Iris pigment epithelial cell (primary cell): ENCODE data around the gene SUPT16H.
"Not testable (repeated sequence)": the region's sequence is repeated elsewhere in the genome, so short reads cannot be mapped to it uniquely, and the experiment has no call there.

Experiments
- DNase-seq: peaks from one replicate; pipeline ENCODE4 v3.0.0-alpha.2; 2011; ENCODE audit warnings: low read depth

SUPT16H gene

GRCh38 chr14:21383848-21384493 is at the start of gene SUPT16H:
TSS of gene SUPT16H (minus strand) at chr14:21384019. CDS start at chr14:21383927, 92 bp downstream.
- peak; percentile 97 for DNase-seq

- DNase-seq, result no peak
These were observed 47.3 kb upstream of the SUPT16H start for GRCh38 chr14:21431126-21431525.

- DNase-seq, result no peak
These were observed 45.1 kb upstream of the SUPT16H start for GRCh38 chr14:21428930-21429329.

GRCh38 chr14:21426692-21427091 is 42.9 kb upstream of the SUPT16H start:
- DNase-seq, result no peak

GRCh38 chr14:21419528-21419927 is 35.7 kb upstream of the SUPT16H start:
- DNase-seq, result no peak

GRCh38 chr14:21415329-21415728 is 31.5 kb upstream of the SUPT16H start:
- no peak for DNase-seq

GRCh38 chr14:21414137-21414631 is 30.4 kb upstream of the SUPT16H start:
- DNase-seq, result no peak

GRCh38 chr14:21408147-21408546 is 24.3 kb upstream of the SUPT16H start:
- DNase-seq, result peak; percentile 85

GRCh38 chr14:21406213-21406612 is 22.4 kb upstream of the SUPT16H start:
- DNase-seq, result no peak

- peak; percentile 21 for DNase-seq
These were observed 21.3 kb upstream of the SUPT16H start for GRCh38 chr14:21405097-21405496.

- no peak for DNase-seq
These were observed 15.6 kb upstream of the SUPT16H start for GRCh38 chr14:21399311-21399870.

GRCh38 chr14:21398901-21399300 is 15.1 kb upstream of the SUPT16H start:
- DNase-seq, result no peak

- DNase-seq, result no peak
These were observed 11.6 kb upstream of the SUPT16H start for GRCh38 chr14:21395450-21395849.

GRCh38 chr14:21385188-21385904 is 1.5 kb upstream of the SUPT16H start:
- DNase-seq, result no peak

GRCh38 chr14:21384494-21384851 is 654 bp upstream of the SUPT16H start:
- DNase-seq, result no peak

GRCh38 chr14:21382886-21383847 is 652 bp downstream of the SUPT16H start:
- peak; percentile 58 for DNase-seq

GRCh38 chr14:21382095-21382494 is 1.7 kb downstream of the SUPT16H start:
- DNase-seq, result no peak

GRCh38 chr14:21379338-21379737 is 4.5 kb downstream of the SUPT16H start:
- DNase-seq, result no peak

- no peak for DNase-seq
These were observed 9.8 kb downstream of the SUPT16H start for GRCh38 chr14:21373980-21374379.

GRCh38 chr14:21372814-21373213 is 11.0 kb downstream of the SUPT16H start:
- DNase-seq, result not testable (repeated sequence)

- no peak for DNase-seq
These were observed 13.7 kb downstream of the SUPT16H start for GRCh38 chr14:21369949-21370679.
